NCI-H2029 treated with DMSO at 0.1 percent for 48 hours (cell line): ENCODE measurements around the gene GBX2.

Source experiments
- DNase-seq: peaks from one replicate; lab custom pipeline; 2025; lab: John Stamatoyannopoulos, UW

GBX2 gene

DNA sequence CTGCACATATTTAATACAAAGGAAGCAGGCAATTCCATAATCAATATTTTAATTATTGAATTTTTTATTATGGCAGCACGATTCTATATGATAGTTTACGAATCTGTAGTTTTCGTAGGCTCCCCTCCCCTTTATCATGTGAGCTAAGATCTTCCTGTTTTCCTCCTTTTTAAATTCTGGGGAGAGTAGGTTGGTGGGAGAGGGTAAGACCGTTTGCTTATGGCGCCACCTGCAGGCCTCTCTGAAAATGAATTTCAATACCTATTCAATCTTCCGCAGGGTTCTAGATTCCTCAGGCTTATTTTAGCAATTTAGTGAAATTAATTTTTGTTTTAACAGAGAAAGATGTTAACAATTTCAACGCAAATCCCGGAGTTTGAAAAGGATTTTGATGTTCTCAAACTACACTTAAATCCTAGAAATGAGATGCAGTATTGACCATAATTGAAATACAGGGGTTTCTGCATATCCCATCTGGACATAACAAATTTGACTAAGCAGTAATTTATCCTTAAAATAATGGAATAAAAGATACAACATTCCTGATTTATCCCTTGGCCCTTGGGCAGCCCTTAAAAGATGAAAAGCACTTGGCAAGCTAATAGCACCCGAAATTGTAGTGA, 12.8 kb upstream of the GBX2 start:
- peak; percentile 63 for DNase-seq

GRCh38 chr2:236180076-236180816, 12.1 kb upstream of the GBX2 start:
- DNase-seq, result no peak

- DNase-seq, result no peak
Observed at GRCh38 chr2:236179236-236180075, 11.3 kb upstream of the GBX2 start.

DNA sequence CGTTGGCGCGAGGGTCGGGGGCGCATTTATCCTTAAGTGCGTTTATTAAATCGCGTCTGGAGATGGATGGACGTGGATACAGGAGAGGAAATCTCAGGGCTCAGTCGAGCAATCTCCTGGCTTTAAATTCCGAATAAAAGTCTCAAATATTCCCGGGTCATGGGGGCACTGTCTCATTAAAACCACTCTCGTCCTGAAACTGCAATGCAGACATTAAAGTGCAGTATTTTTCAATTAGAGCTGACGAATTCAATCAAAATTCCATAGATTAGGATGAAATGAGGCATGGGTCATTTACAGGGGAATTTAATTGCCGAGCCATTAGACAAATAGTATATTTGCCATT, 10.7 kb upstream of the GBX2 start:
- no peak for DNase-seq

- peak; percentile 27 for DNase-seq
Observed at GRCh38 chr2:236177967-236178889, 10.0 kb upstream of the GBX2 start.

DNA sequence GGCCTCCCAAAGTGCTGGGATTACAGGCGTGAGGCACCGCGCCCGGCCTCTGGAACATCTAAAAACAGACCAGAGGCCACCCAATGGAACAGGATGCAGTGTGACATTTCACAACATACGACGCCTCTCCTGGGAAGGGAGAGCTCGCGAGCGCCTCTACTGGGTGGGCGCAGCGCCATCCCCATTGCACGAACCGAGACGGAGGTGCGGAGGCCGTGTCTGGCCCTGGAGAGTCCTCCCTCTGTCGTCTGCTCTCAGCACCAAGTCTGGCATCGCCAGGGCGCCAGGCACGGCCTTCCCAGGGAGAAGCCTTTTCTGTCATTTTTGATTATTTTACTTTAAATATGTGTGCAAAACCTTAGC, 9.4 kb upstream of the GBX2 start:
- peak; percentile 37 for DNase-seq

DNA sequence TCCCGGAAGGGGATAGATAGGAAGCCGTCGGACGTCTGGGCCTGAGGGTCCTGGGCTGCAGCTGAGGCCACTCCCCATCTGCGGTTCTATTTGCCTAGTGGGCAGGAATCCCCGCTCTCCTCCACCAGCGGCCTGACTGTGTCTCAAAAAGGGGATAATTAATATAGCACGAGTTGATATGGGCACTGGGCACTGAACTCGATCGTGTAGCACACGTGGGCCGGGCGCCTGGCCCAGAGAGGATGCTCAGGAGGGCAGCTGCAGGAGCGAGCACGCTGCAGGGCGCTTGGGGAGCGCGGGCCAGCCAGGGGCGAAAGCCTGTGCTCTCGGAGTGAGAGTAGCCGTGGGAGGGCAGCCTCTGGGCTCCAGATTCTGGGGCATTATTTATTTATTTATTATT, 8.8 kb upstream of the GBX2 start:
- DNase-seq, result no peak

DNA sequence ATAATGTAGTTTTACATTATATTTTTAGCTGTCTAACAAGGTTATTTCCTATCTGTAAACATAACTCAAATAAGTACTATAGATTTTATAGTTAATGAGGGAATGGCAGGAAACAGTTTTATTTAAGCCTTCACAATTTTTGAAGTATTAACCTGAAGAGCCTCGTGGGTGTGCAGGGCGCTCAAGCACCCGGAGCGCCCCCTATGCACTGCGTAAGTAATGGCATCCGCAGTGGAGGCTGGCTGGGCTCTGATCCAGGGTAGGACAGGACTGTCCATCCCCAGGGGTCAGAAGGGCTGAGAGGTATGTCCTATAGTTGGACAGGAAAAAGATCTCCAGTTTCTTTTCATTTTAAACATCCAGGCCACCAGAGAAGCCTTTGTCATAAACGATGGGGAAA, 8.2 kb upstream of the GBX2 start:
- DNase-seq, result no peak

GRCh38 chr2:236175548-236176150, 7.5 kb upstream of the GBX2 start:
- DNase-seq, result no peak

DNA sequence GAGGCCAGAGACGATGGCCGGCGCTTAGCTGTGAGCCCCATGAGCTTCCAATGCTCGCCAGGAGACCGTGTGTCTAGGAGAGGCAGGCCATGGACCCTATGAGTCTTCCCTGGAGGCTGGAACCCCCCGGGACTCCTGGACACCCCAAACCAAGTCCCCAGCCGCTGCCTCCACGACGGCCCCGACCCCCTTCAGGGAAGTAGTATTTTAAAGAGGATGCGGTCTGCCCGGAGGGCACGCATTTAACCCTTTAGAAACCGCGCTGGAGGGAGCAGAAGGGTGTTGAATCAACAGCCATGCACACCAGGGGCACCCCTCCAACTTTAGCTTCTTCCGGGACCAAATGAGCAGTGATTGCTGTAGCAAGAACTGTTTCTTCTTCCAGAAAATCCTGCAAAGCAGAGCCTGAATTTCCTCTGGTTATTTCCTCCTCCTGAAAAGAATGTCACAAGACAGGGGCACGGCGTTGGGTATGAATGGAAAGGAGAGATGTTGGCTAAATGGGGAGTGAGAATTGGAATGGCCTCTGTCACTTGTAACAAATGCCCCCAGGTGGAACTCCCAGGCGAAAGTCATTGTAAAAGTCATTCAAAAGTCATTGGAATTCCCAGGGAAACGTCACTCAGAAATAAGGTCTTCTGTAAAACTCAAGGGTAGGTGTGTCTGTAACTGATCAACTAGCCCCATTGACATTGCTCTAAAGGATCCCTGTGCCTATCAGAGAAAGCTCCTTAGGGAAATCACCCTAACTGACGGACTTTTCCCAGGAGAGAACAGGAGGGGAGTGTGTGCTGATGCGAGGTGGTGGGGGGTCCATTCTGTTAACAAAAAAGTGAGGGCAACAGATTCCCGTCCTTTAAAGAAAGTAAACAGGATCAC, 5.8 kb upstream of the GBX2 start:
- no peak for DNase-seq

- DNase-seq, result no peak
Observed at GRCh38 chr2:236173036-236173728, 5.0 kb upstream of the GBX2 start.

GRCh38 chr2:236172255-236173035, 4.3 kb upstream of the GBX2 start:
- no peak for DNase-seq

DNA sequence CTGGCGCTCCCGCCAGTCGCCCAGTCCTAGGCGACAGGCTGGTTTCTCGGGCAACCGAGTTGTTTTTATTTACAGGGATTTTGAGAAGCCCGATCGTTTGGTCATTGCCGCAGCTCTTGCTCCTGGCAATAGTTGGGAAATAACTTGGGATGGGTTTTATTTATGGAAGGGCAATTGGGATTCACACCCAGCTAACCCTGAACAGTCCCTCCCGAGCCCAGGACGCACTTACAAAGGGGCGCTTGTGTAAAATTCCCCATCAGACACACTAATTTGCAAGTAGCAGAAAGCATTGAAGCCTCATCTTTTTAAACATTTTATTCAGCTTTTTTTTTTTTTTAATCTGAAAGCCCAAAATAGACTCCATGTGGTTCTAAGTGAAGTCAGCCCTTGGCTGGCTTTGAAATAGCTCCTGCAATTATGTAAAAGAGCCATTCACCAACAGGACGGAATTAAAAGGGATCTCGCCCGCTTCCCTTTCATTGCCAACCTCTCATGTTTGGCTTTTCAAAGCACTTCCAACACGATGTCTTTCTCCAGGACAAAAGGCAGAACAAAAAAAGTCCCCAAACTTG, 3.6 kb upstream of the GBX2 start:
- DNase-seq, result no peak

DNA sequence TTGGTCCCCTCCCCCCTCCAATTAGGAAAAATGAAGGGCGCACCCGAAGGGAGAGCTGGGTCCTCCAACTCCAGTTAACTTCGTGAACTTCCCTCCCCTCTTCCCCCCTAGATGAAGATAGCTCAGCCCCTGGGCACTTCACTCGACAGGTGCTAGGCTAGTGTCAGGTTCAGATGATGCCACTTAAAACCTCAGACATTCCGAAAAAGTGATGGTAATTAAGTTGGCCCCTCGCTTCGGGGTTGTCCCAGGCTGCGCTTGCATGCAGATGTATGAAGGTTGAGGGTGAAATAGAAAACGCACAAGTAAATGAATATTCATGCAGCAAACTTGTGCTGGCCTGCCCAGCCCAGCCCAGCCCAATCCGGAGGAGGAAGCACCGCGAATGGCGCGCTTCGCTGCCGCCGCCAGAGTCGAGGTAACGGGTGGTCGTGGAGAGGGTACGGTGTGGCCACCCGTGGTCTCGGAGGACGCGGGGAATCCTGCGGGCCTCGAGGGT, 3.0 kb upstream of the GBX2 start:
- no peak for DNase-seq

- no peak for DNase-seq
Observed at GRCh38 chr2:236170590-236171165, 2.5 kb upstream of the GBX2 start.

DNA sequence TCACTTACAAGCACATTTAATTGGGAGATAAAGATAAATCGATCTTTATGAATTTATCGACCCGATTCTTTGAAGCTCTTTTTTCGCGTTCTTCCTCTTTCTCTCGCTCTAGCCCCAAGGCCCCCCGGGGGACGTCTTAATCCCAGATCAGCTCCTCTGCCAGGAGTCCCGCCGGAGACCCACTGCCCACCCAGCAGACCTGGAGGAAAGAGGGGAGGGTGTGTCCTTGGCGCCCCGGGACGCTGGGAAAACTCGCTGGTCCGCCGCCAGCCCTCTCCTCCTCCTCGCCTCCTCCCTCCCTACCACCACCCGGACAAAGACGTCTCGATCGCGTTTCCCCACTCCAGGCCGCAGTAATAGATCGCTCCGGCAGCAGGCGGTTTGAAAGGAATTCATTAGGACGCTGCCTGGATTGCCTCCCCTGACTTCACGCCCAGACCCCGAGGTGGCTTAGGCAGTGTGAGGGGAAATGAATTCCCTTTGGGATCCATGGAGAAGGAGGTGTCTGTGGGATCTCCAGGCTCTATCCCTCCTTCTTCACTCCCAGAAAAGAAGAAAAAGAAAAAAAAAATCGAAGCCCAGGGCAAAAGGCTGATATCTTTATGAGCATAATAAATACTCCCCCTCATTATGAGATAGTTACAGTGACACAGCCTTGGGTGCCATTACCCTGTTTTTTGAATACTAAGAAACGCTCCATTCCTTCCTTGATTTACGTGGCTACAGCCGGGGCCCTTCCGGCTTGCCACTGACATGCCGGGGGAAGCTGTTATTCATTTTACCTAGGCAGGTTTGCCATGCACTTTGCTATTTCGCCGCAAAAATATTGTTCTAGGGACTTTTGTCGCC, 1.8 kb upstream of the GBX2 start:
- DNase-seq, result no peak

GRCh38 chr2:236169151-236169721, 1.1 kb upstream of the GBX2 start:
- DNase-seq, result no peak
